ENCODE data around the gene OSBPL2.

Gene OSBPL2

GRCh38 chr20:62315773-62316172, 77.5 kb downstream of the OSBPL2 start:
- H3K4me3 ChIP-seq (ENCODE audit: low read depth, low read length): no peak overlapping the region
- no peak for TF ChIP-seq CTCF (IDR thresholded peaks at IDR 0.05; ENCODE audit: low read depth, low read length, missing control alignments)

GRCh38 chr20:62316331-62317166, 78.2 kb downstream of the OSBPL2 start:
- TF ChIP-seq CTCF (IDR thresholded peaks at IDR 0.05; ENCODE audit: low read depth, low read length, missing control alignments): no peak
- no peak for DNase-seq (ENCODE audit: low read depth)
- H3K4me3 ChIP-seq (ENCODE audit: low read depth, low read length): no peak overlapping the region

More at GRCh38 chr20:62315773-62316172, 77.5 kb downstream of the OSBPL2 start:
- no peak for DNase-seq (ENCODE audit: low read depth)

- no peak overlapping the region for H3K4me3 ChIP-seq (ENCODE audit: low read depth, low read length)
- no peak for TF ChIP-seq CTCF (IDR thresholded peaks at IDR 0.05; ENCODE audit: low read depth, low read length, missing control alignments)
- DNase-seq (ENCODE audit: low read depth): no peak
Measured at GRCh38 chr20:62317167-62317655, 78.9 kb downstream of the OSBPL2 start.

GRCh38 chr20:62318400-62319345, 80.4 kb downstream of the OSBPL2 start:
- TF ChIP-seq CTCF (IDR thresholded peaks at IDR 0.05; ENCODE audit: low read depth, low read length, missing control alignments): no peak
- DNase-seq (ENCODE audit: low read depth): no peak

GRCh38 chr20:62319346-62319909, 81.1 kb downstream of the OSBPL2 start:
- no peak for TF ChIP-seq CTCF (IDR thresholded peaks at IDR 0.05; ENCODE audit: low read depth, low read length, missing control alignments)
- DNase-seq (ENCODE audit: low read depth): no peak
- no peak overlapping the region for H3K4me3 ChIP-seq (ENCODE audit: low read depth, low read length)

More at GRCh38 chr20:62318400-62319345, 80.4 kb downstream of the OSBPL2 start:
- no peak overlapping the region for H3K4me3 ChIP-seq (ENCODE audit: low read depth, low read length)

GRCh38 chr20:62320581-62321354, 82.4 kb downstream of the OSBPL2 start:
- DNase-seq (ENCODE audit: low read depth): no peak
- no peak for TF ChIP-seq CTCF (IDR thresholded peaks at IDR 0.05; ENCODE audit: low read depth, low read length, missing control alignments)

More at GRCh38 chr20:62320581-62321354, 82.4 kb downstream of the OSBPL2 start:
- no peak overlapping the region for H3K4me3 ChIP-seq (ENCODE audit: low read depth, low read length)
